Measurements from ENCODE around the gene QKI. TPM values are rescaled to one million over a fixed set of nuclear protein-coding genes. Genes with fewer than 3 reads are reported as not detected.

Gene QKI
- total RNA-seq, 2 donors from 2014 or later: 9.1 to 28.0 TPM

GRCh38 chr6:163402616-163403015, 11.9 kb upstream of the QKI start:
- intact Hi-C loops (cut with DNase I): no loop called here
- Histone ChIP-seq H3K9me3 (no peaks in the 10 kb centered on the region), H3K4me3 (no peak overlapping the region), H3K4me1 (no peaks in the 10 kb centered on the region), H3K36me3 (no peaks in the 10 kb centered on the region), H3K27ac (no peak overlapping the region), H3K9ac (ENCODE audit: low read depth in 2 of 2, low read length in 2 of 2) (no peak overlapping the region), H3K27me3 (no peaks in the 10 kb centered on the region)
- DNase-seq: no peak
- TF ChIP-seq CTCF (IDR thresholded peaks at IDR 0.05): no peak

DNA sequence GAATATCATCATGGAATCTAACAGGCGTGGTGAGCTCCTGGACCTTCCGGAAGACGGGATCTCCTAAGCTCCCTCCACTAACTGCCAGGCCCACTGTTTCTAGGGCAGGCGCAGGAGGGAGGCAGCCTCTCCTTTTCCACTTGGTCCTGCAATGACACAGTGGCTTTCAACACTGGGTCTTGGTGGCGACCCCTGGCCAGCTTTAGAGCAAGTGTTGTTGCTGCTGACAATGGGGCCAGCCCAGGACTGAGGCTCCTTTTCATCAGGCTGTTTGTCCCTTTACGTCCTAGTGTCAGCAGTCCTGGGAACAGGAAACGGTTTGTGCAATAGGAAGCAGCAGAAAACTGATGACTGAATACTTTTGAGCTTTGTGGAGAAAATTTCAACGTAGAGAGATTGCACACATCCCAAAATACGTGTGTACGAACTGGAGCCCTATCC, 9.7 kb upstream of the QKI start:
- no peak for DNase-seq
- Histone ChIP-seq H3K9ac (ENCODE audit: low read depth in 2 of 2, low read length in 2 of 2) (no peak overlapping the region), H3K27ac (peak overlapping the region; percentile 65), H3K27me3 (no peaks in the 10 kb centered on the region), H3K4me3 (no peak overlapping the region), H3K4me1 (no peaks in the 10 kb centered on the region), H3K9me3 (no peaks in the 10 kb centered on the region), H3K36me3 (no peaks in the 10 kb centered on the region)
- intact Hi-C loops (cut with DNase I): no loop called here
- no peak for TF ChIP-seq CTCF (IDR thresholded peaks at IDR 0.05)

- Histone ChIP-seq H3K4me1 (no peaks in the 10 kb centered on the region), H3K27ac (peak overlapping the region; percentile 65), H3K27me3 (no peaks in the 10 kb centered on the region), H3K36me3 (no peaks in the 10 kb centered on the region), H3K9me3 (no peaks in the 10 kb centered on the region), H3K9ac (ENCODE audit: low read depth in 2 of 2, low read length in 2 of 2) (peak overlapping the region; percentile 51 to 61), H3K4me3 (no peak overlapping the region)
- no peak for TF ChIP-seq CTCF (IDR thresholded peaks at IDR 0.05)
- intact Hi-C loops (cut with DNase I): no loop called here
- DNase-seq: peak; percentile 37
Measured at GRCh38 chr6:163405412-163406309, 8.9 kb upstream of the QKI start.

DNA sequence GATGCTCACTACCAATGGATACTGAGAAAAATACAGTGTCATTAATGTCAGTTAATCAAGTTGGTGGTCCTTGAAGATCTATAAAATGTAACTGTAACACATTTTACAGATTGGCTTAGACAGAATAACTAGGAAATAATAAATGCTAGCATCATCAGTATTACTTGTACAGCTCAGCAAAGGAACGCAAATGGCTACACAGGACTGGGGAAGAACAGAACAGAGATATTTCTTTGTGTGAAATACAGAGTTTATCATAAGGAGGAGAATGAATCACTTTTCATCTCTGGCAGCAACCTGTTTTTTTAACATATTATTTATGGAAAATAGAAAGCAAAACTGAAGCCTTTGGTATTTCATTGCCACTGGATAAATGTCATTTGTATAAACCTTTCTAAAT, 8.2 kb upstream of the QKI start:
- Histone ChIP-seq H3K36me3 (no peaks in the 10 kb centered on the region), H3K9me3 (no peaks in the 10 kb centered on the region), H3K4me3 (no peak overlapping the region), H3K4me1 (no peaks in the 10 kb centered on the region), H3K9ac (ENCODE audit: low read depth in 2 of 2, low read length in 2 of 2) (peak overlapping the region in 1 of 2 donors; percentile 61), H3K27ac (peak overlapping the region; percentile 65), H3K27me3 (no peaks in the 10 kb centered on the region)
- DNase-seq: no peak
- TF ChIP-seq CTCF (IDR thresholded peaks at IDR 0.05): no peak
- intact Hi-C loops (cut with DNase I): no loop called here

- no peaks in the 10 kb centered on the region for H3K27me3 ChIP-seq
- H3K4me3 ChIP-seq: no peak overlapping the region
- H3K9ac ChIP-seq (ENCODE audit: low read depth in 2 of 2, low read length in 2 of 2): no peak overlapping the region
- no peak overlapping the region for H3K27ac ChIP-seq
- TF ChIP-seq CTCF (IDR thresholded peaks at IDR 0.05): no peak
- H3K36me3 ChIP-seq: no peaks in the 10 kb centered on the region
- DNase-seq: no peak
- no peaks in the 10 kb centered on the region for H3K4me1 ChIP-seq
- intact Hi-C loops (cut with DNase I): no loop called here
- H3K9me3 ChIP-seq: no peaks in the 10 kb centered on the region
Measured at GRCh38 chr6:163406830-163407229, 7.7 kb upstream of the QKI start.

Measured in colonic mucosa (tissue), 4 donors.